SKM-1 treated with dmso at 0.1 percent for 144 hours (cell line): Measurements from ENCODE around the gene FAM90A1.
"Not testable (repeated sequence)": the region's sequence is repeated elsewhere in the genome, so short reads cannot be mapped to it uniquely, and the experiment has no call there.

Experiments
- DNase-seq: peaks from one replicate; lab custom pipeline; 2025; ENCODE audit not compliant: unreplicated experiment; lab: John Stamatoyannopoulos, UW

Gene FAM90A1

DNA sequence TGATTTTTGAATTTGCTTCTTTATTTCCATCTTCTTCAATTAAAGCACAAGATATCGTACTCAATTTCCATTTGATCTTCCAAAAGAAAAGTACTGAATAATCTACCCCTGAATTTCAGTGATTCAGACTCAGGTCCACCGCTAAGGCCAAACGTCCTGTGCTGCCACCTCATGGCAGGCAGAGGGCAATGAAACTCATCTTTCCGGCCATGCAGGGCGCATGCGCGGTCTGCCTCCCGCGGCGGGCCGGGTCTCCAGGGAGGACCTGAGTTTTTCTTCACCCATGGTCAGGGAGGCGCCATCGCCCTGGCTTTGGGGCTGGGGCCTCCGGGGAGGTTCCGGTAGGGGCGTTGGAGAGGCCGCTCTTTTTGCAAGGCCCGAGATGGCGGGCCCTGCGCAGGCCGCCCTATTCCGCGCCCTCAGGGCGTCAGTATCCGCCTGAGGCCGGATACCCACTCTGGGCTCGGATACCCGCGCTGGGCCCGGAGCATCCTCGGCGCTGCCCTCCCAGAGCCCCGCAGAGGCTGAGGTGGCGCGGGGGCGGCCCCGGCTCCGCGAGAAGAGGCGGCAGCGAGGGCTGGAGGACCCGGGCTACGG lies 47.3 kb downstream of the FAM90A1 start:
- DNase-seq: peak; percentile 14

DNA sequence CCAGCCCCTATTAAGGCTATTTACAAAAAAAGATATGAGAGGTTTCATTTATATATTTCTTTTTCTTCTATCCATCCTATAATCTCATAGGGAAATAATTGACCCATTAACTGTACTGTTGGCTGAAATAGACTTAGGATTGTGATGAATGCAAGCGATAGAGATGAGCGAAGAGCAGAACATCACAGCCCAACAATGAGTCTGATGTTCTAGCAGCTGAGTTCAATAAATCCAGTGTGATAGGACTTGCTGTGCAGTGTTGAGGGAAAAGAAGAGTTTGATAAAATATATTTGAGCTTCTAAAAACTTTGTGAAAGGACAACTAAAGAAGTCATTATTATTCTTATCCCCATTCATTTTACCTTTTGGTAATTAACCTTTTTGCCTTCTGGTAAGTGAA lies 54.5 kb downstream of the FAM90A1 start:
- DNase-seq: not testable (repeated sequence)
